Heart left ventricle (tissue), 16 donors: ENCODE results near the gene GNG3. TPM values are rescaled to one million over a fixed set of nuclear protein-coding genes. Genes with fewer than 3 reads are reported as not detected.

Experiments
- ATAC-seq, 4 donors: fragments of 200-7000 bp; cut with Tn5 transposase; one replicate each; pipeline ENCODE4 v1.9.1; 2020 to 2022; ENCODE audit warnings: moderate library complexity in 4 of 4, mild to moderate bottlenecking in 3 of 4, moderate number of reproducible peaks in 1 of 4
- DNase-seq, 5 donors: peaks; one replicate each; pipeline ENCODE4 v3.0.0-alpha.2; 2020
- H3K27ac ChIP-seq, 12 donors: fragments of 200-600 bp; sonication (generic) in 4 of 12; one replicate each; pipeline versions ENCODE4 v1.5.0 to v1.8.0; 2016 to 2022; ENCODE audit warnings: mild to moderate bottlenecking in 2 of 12
- H3K27me3 ChIP-seq, 9 donors: fragments of 200-600 bp; sonication (generic) in 2 of 9; one replicate each; pipeline versions ENCODE4 v1.5.1 to v1.8.0; 2016 to 2022; ENCODE audit warnings: mild to moderate bottlenecking in 3 of 9
- H3K36me3 ChIP-seq, 9 donors: fragments of 200-600 bp; sonication (generic) in 2 of 9; one replicate each; pipeline versions ENCODE4 v1.5.0 to v1.8.0; 2018 to 2022; ENCODE audit warnings: mild to moderate bottlenecking in 2 of 9
- H3K4me1 ChIP-seq, 12 donors: fragments of 200-600 bp; sonication (generic) in 4 of 12; one replicate each; pipeline versions ENCODE4 v1.5.0 to v1.8.0; 2016 to 2022; ENCODE audit warnings: mild to moderate bottlenecking in 3 of 12
- H3K4me3 ChIP-seq, 12 donors: fragments of 200-600 bp; sonication (generic) in 4 of 12; one replicate each; pipeline versions ENCODE4 v1.5.0 to v1.8.0; 2017 to 2022; ENCODE audit warnings: mild to moderate bottlenecking in 9 of 12, moderate library complexity in 4 of 12
- H3K9me3 ChIP-seq, 12 donors: fragments of 200-600 bp; sonication (generic) in 4 of 12; one replicate each; pipeline versions ENCODE4 v1.5.0 to v1.8.0; 2016 to 2022; ENCODE audit warnings: mild to moderate bottlenecking in 1 of 12
- POLR2A ChIP-seq, 2 donors: fragments of 450-650 bp; IDR thresholded peaks; one replicate each; pipeline ENCODE4 v1.6.1; 2017; ENCODE audit warnings: antibody characterized with exemption in 2 of 2, mild to moderate bottlenecking in 2 of 2, moderate library complexity in 2 of 2
- WGBS, 4 donors: extraction: QIAGEN DNeasy Blood & Tissue Kit in 2 of 4; methylation state at CpG; one replicate each; pipeline versions ENCODE4 v1.1.5 to v1.1.7; 2013 to 2018; 5-methylcytosine and 5-hydroxymethylcytosine counted together
- intact Hi-C, 10 donors: fragments of 100-400 bp; cut with DNase I; formaldehyde crosslinking; loops; one replicate each; pipeline versions ENCODE4 v1.11.1 to v1.14.2; 2022
- polyA plus RNA-seq, 2 donors: library from polyadenylated mRNA; stranded (reverse); fragments of 200-250 nt; gene quantifications; one replicate each; pipeline ENCODE4 v1.2.3, GENCODE V29; 2013
- total RNA-seq, 9 donors: library from RNA; depleted of rRNA in 2 of 9; stranded (reverse); fragments of >200 nt in 2 of 9; fragmentation: NEBNext Ultra II Directional in 3 of 9; extraction: Animal tissue kit (Norgen Biotek cat#: 25700) in 3 of 9; gene quantifications; one replicate each; pipeline versions ENCODE4 v1.1.0 to v1.2.4, GENCODE V29; 2016 to 2023
- TF ChIP-seq, protein P1 (sequence below), 12 donors: fragments of 200-600 bp; sonication (generic) in 4 of 12; IDR thresholded peaks; one replicate each; pipeline versions ENCODE4 v1.5.0 to v1.8.0; 2018 to 2022; ENCODE audit warnings: antibody characterized with exemption in 12 of 12, mild to moderate bottlenecking in 5 of 12
- donor health status: ischemic (EF 13 %, LVEDD 7.1; RV severe dilation, severe dysfunction).
- donor health status: healthy with polysubstance abuse.
- donor health status: DM: no; HTN: yes; CAD: no.
- donor health status: DM: no; HTN: no; CAD: no.
- donor health status: ischemic (EF 25% LVEDD 6.9; RV normal size, moderate dysfunction).
- donor health status: ischemic (EF 25% LVEDD 5.7; RV mildly dilated, moderate dysfunction).
- donor health status: healthy.
- donor health status: DM: yes; HTN: yes; CAD: no.
- donor health status: ischemic (EF 35%, LVEDD 5.7; RV mildly dilated, moderate dysfunction).
- donor health status: nonischemic (EF 11% LVEDD 7.7; RV severe dilation, severe dysfunction).
- donor health status: DM: yes; HTN: yes; CAD: no.
- donor health status: PGD.
- donor health status: ischemic (EF 29% LVEDD 5.4; RV normal size, mild dysfunction).
- donor health status: nonischemic (EF 23%, LVEDD 6.1; RV moderate dilation, normal function).

GNG3 gene
- total and polyA plus RNA-seq, 11 donors, result 0.14 to 0.55 (median 0.29) TPM; not detected in 6

DNA sequence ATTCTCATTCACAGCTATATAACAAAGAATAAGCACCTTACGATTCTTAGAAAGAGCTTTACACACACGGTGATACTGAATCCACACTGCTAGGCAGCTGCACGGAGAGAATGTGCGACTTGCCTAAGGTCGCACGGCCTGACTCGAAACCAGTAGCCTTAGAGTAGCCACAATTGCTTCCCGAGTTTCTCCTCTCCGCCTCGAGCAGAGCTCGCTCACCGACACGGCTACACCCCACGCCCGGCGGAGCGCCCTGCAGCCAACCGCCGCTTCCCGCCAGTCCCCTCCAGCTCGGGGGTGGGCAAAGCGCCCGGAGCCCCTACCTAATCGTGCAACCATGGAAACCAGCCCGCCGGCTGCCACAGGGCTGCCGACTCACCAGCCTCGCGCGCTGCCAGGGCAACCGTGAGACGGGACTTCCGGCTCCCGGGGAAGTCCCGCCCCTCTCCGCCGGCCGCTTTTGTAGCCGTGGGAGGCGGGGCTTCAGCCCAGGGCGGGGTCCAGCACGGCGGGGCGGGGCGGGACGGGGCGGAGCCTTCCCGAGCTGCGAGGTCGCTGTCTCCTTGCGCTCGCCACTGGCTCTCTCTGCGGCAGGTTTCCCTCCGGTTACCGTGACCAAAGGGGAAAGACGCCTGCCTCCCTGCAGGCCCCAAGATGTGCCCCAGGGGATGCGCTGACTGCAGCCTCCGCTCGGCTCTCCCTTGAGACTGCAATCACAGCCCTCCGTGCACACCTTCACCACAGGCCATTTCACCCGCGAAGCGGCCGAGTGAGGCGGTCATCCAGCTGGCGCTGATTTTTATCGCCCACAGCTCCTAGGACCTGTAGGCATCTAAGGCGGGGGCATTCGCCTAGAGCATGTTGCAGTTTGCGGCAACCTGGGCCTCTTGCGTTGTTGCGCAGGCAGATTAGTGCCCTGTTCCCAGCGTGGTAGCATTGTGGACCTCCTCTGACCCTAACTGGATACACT is 1.3 kb upstream of the GNG3 start:
- 1 to 12% (median 3%) methylated on average over 29 to 73 of the region's 73 CpGs for WGBS, 4 donors
- Histone ChIP-seq H3K36me3 (peaks cover 0 to 34% (median 18%) of the 10 kb centered on the region in 9 donors), H3K27me3 (no peaks in the 10 kb centered on the region), H3K4me3 (peak overlapping the region; percentile 63 to 89 (median 78)), H3K9me3 (no peaks in the 10 kb centered on the region), H3K4me1 (peaks cover 0 to 61% (median 34%) of the 10 kb centered on the region in 12 donors), H3K27ac (peak overlapping the region; percentile 71 to 95 (median 88))
- TF ChIP-seq POLR2A (IDR thresholded peaks at IDR 0.05), result peak in 1 of 2 donors; percentile 60
- TF ChIP-seq, protein P1, sequence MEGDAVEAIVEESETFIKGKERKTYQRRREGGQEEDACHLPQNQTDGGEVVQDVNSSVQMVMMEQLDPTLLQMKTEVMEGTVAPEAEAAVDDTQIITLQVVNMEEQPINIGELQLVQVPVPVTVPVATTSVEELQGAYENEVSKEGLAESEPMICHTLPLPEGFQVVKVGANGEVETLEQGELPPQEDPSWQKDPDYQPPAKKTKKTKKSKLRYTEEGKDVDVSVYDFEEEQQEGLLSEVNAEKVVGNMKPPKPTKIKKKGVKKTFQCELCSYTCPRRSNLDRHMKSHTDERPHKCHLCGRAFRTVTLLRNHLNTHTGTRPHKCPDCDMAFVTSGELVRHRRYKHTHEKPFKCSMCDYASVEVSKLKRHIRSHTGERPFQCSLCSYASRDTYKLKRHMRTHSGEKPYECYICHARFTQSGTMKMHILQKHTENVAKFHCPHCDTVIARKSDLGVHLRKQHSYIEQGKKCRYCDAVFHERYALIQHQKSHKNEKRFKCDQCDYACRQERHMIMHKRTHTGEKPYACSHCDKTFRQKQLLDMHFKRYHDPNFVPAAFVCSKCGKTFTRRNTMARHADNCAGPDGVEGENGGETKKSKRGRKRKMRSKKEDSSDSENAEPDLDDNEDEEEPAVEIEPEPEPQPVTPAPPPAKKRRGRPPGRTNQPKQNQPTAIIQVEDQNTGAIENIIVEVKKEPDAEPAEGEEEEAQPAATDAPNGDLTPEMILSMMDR (IDR thresholded peaks at IDR 0.05), result no peak
- intact Hi-C loops, result loop anchor here in 2 of 10 donors (2.0 to 5.0 kb wide), 3 partner anchors 23 to 39 kb away; partner anchors contain the start of genes C11orf98 (in 1 of the 2), CSKMT (in 1 of the 2), LBHD1 (in 1 of the 2) and UQCC3 (in 1 of the 2)
- ATAC-seq (peak; percentile 65 to 90 (median 86)), DNase-seq (peak; percentile 94 to 98 (median 96))

DNA sequence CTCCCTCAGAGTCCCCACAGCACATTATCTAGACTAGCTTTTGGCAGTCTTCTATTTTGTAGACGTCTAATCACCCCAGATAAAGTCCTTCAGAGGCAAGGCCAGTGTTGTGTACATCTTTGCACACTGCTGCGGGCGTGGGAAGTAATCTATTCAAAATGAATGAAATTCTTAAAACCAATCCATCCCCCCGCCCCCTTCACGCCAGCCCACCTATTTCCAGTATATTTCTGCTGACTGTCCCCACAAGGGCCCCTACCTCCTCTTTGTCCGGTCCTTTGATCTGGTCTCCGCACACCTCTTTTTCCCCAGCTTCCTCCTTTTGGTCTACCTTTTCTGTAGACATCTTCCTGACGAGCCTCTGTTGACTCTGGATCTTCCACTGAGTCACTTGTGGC is 627 bp upstream of the GNG3 start:
- Histone ChIP-seq H3K27ac (peak overlapping the region; percentile 71 to 95 (median 88)), H3K27me3 (no peaks in the 10 kb centered on the region), H3K9me3 (no peaks in the 10 kb centered on the region), H3K36me3 (peaks cover 0 to 34% (median 18%) of the 10 kb centered on the region in 9 donors), H3K4me1 (peaks cover 0 to 61% (median 34%) of the 10 kb centered on the region in 12 donors), H3K4me3 (peak overlapping the region in 11 of 12 donors; percentile 63 to 89 (median 79))
- TF ChIP-seq, protein P1 (IDR thresholded peaks at IDR 0.05), result no peak
- TF ChIP-seq POLR2A (IDR thresholded peaks at IDR 0.05), result no peak
- no peak for ATAC-seq
- intact Hi-C loops, result loop anchor here in 2 of 10 donors (5.0 kb wide), 2 partner anchors 35 to 40 kb away; partner anchors contain the start of genes C11orf98 (in 1 of the 2), CSKMT (in 1 of the 2), LBHD1 (in 1 of the 2) and UQCC3 (in 1 of the 2)
- no peak for DNase-seq
- 73 to 85% (median 81%) methylated on average over 8 of the region's 8 CpGs for WGBS, 4 donors

DNA sequence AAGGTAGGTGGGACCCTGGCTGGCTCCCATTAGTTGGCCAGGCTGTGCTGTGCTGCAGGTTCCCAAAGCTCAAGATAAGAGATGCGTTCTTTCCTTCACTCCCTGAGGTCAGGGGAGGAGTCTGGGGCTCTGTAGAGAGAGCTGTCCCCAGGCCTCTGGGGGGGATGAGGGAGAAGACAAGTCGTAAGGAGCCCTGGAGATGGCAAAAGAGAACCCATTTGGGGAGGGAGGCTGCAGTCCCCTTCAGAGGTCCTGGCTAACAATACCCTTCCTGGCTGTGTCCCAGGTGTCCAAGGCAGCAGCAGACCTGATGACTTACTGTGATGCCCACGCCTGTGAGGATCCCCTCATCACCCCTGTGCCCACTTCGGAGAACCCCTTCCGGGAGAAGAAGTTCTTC is 916 bp downstream of the GNG3 start:
- Histone ChIP-seq H3K27ac (peak overlapping the region in 10 of 12 donors; percentile 87 to 99 (median 96)), H3K9me3 (no peaks in the 10 kb centered on the region), H3K4me3 (peak overlapping the region in 9 of 12 donors; percentile 44 to 75 (median 64)), H3K4me1 (peaks cover 0 to 69% (median 41%) of the 10 kb centered on the region in 12 donors), H3K36me3 (peaks cover 0 to 38% (median 31%) of the 10 kb centered on the region in 9 donors), H3K27me3 (no peaks in the 10 kb centered on the region)
- DNase-seq (peak in 1 of 5 donors; percentile 23), ATAC-seq (no peak)
- TF ChIP-seq POLR2A (IDR thresholded peaks at IDR 0.05), result no peak
- TF ChIP-seq, protein P1 (IDR thresholded peaks at IDR 0.05), result no peak
- WGBS, 4 donors, result 70 to 78% (median 71%) methylated on average over 5 of the region's 5 CpGs
- intact Hi-C loops, result loop anchor here in 2 of 10 donors (5.0 kb wide), 2 partner anchors 36 to 41 kb away; partner anchors contain the start of genes C11orf98 (in 1 of the 2), CSKMT (in 1 of the 2), LBHD1 (in 1 of the 2) and UQCC3 (in 1 of the 2)
